ENCODE measurements around the gene CHCT1.

The CHCT1 gene

GRCh38 chr17:60473788-60474187, 51.5 kb downstream of the CHCT1 start:
- TF ChIP-seq CREB1 (IDR thresholded peaks at IDR 0.05; ENCODE audit: low read depth) (no peak), CEBPB (IDR thresholded peaks at IDR 0.05) (no peak), EP300 (IDR thresholded peaks at IDR 0.05; ENCODE audit: borderline replicate concordance) (no peak), TCF12 (IDR thresholded peaks at IDR 0.05; ENCODE audit: low read depth) (no peak), TEAD4 (IDR thresholded peaks at IDR 0.05) (no peak), EGR1 (IDR thresholded peaks at IDR 0.05) (no peak), TAF1 (IDR thresholded peaks at IDR 0.05; ENCODE audit: low read depth) (no peak), ZBTB7A (IDR thresholded peaks at IDR 0.05; ENCODE audit: low read depth) (no peak), FOXM1 (IDR thresholded peaks at IDR 0.05; ENCODE audit: borderline replicate concordance, low read depth) (no peak), REST (IDR thresholded peaks at IDR 0.05; ENCODE audit: low read depth) (no peak), NFIC (IDR thresholded peaks at IDR 0.05) (no peak), YY1 (IDR thresholded peaks at IDR 0.05; ENCODE audit: low read depth) (no peak), USF1 (IDR thresholded peaks at IDR 0.05) (no peak), RAD21 (IDR thresholded peaks at IDR 0.05; ENCODE audit: low read depth) (no peak), MAX (IDR thresholded peaks at IDR 0.05) (no peak)
